Occipital lobe (tissue), 2 donors: ENCODE results near the gene SLC9A4. TPM values are rescaled to one million over a fixed set of nuclear protein-coding genes. Genes with fewer than 3 reads are reported as not detected.

Experiments used
- DNase-seq: peaks from one replicate; lab custom pipeline; 2025; lab: John Stamatoyannopoulos, UW
- total RNA-seq: library from RNA; depleted of rRNA; stranded (reverse); fragments of >200 nt; gene quantifications from one replicate; pipeline ENCODE4 v1.2.3, GENCODE V29; 2014

SLC9A4 gene
- total RNA-seq, 1 donor from 2014 or later = 0.62 TPM

DNA sequence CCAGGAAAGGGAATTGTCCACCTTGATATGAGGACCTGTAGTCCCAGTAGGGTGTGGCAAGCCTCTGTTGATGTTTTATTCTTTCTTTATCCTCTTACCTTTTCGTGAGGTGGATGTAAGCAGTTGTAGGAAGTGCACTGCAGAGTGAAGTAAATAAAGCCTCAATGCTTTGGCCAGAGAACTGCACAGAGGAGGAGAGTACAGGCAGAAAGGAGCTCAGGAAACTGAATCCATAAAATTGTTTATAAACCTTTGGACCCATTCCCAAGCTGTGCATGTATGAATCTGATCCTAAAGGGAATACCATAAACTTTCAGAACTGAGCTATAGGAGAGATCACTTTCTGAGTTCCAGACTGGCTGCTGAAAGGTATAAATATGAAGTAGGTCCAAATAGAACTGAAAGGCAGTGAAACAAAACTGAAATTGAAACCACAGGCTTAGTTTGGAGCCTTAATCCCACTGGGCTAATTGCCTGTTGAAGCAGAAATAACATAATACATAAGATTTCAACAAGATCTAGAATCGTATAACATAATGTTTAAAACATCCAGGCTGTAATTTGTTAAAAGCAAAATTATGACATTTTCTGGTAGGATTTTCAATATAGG is 17.9 kb upstream of the SLC9A4 start:
- DNase-seq = no peak

DNA sequence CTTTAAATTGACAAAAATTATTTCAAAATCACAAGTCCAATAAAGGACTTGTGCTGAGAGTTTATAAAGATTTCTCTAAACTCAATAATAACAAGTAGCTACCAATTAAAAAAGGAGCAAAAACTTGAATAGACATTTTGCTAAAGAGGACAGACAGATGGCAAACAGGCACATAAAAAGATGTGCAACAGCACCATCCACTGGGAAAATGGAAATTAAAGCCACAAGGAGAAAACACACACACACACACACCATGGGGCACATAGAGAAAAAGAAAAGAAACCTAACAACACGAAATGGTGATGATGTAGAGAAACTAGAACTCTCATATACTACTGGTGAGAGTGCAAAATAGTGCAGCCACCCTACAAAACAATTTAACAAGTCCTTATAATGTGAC is 12.6 kb upstream of the SLC9A4 start:
- DNase-seq = no peak

DNA sequence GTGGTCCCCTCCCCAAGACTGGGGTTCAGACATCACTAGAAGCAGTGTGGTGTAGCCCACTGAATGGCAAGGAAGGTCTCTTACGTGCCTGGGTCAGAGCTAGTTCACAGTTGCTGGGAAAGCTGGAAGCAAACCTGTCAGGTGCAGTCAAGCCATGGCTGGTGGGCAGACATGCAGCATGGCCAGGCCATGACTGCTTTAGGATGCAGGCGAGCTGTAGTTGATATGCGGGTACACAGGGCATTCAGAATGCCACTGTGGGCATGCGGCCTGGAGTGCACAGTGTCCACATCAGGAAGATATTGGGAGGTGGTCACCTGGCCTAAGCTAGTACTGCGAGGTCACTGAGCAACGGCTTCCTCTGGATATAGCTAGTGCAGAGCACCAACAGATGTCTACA is 11.8 kb upstream of the SLC9A4 start:
- no peak for DNase-seq

DNA sequence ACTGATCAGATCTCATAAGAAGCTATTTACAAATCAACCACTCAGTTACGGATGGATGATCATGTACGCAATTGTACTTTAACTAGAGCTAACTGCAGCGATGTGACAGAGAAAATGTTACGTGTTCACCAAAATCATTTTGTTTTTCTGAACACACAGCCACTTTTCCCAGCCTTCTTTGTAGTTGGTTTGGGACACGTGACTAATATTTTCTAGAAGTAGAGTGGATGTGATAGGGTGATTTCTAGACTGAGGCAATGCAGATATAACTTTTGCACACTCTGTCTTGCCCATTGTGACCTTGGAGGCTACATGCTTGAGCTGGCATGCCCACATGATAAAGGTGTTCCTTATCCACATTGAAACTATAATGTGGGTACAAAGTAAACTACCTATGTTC is 9.9 kb upstream of the SLC9A4 start:
- DNase-seq = no peak

DNA sequence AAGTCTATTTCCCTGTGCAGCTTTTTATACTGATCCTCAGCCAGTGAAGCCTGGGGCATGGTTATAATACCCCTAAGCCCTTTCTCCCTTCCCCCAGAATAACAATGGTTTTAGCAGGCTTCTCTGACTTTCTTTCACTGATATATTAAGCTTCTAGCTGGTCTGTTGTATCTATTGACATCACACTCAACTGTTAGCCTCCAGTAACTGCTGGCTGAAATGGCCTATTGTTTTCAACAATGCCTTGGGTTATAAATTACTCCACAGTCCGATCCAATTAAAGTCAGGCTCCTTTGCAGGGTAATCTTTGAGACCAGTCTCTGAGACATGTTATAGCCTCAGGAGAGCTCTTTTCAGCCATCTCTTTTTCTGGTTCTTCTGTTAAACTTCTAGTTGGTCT is 2.9 kb upstream of the SLC9A4 start:
- no peak for DNase-seq

DNA sequence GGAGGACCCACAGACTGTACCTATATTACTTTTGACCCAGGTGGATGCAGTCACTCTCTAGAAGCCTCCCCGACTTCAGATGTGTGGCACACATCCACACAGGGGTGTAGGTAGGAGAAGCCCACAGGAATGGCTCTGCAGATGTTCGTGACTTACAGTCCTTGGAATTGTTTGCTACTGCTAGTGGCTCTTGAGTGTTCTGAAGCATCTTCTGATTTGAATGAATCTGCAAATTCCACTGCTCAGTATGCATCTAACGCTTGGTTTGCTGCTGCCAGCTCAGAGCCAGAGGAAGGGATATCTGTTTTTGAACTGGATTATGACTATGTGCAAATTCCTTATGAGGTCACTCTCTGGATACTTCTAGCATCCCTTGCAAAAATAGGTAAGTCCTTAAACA is 605 bp downstream of the SLC9A4 start:
- DNase-seq = no peak

DNA sequence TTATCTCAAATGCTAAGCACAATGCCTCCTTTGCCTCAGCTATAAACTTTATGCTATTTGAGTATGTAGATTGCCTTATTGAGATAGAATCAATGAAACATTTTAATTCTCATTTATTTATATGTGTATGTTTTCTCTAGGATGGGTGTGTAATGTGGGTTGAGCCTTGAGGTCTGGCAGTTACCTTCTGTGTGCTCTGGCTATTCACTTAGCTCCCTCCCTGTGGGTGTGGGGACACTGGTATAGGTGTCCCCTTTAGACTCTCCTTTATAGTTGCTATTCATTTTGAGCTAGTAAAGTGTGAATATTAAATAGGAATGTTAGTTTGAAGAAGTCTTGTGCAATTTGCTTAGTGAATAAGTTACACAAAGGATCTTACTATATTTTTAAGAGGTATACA is 1.8 kb downstream of the SLC9A4 start:
- DNase-seq = no peak

- DNase-seq = no peak
These were observed 5.9 kb downstream of the SLC9A4 start for GRCh38 chr2:102478686-102479470.

GRCh38 chr2:102480285-102481195 is 7.5 kb downstream of the SLC9A4 start:
- no peak for DNase-seq

DNA sequence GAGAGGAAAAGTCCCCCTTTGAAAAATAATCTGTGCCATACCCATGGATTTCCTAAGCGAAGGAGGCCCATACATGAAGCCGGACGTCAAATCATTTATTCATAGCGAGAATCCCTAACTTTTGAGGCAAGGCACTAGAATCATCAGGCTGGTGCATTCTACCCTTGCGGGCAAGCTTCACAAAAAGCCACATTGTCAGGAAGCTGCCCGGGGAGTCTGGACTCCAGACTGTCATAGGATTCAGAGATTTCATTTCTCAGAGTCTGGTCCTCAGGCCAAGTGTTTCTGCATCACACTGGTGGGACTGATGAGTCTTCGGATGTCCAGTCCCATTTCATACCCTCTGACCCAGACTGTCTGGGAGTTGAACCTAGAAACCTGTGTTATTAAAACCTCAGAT is 8.9 kb downstream of the SLC9A4 start:
- DNase-seq = no peak

DNA sequence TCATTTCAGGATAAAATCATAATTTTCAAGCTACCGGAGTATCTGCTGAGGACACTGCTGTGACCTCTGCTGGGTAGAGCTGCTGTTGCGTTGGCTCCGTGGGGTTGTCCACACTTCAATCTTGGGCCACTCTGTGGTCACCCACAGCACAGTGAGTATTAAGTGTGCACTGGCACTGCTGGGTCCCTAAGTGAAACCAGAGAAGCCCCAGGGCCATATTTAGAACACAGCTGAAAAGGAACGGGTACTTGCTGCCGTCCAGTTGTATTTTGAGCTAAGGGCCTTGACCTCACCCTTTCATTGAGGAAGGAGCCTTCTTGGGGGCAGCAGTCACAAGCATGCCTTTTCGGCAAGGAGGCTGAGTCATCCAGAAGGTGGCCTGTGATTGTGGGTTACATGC is 10.1 kb downstream of the SLC9A4 start:
- DNase-seq = no peak

DNA sequence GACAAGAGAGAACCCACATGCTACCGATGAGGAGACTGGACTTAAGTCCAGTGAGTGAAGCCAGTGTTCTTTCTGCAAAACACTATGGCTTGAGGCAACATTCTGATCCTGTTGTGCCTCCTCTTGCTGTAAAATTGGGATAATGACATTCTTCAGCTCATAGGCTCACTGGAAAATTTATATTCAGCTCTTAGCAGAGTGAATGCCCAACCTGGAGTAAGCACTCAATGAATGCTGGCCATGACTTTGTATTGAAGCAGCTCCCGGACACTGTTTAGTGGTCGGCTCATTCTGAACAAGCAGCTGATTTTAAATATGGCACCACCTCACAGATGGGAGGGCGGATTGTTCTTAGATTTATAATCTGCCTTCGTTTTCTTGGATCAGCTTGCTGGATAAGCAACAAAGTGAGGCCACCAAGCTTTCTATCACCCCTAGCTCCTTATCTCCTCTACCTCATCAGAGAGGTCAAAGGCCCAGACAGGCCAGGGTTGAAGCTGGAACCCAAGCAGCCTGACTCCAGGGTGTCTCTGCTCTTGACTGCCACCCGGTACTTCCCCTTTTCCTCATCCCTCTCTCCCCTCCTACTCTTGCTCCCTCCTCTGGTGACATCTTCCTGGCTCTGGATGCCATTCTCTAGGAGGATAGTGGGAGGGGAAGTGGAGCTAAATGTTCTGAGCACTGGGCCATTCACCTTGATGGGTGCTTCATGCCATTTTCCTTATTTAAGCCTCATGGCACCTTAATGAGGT is 11.5 kb downstream of the SLC9A4 start:
- no peak for DNase-seq

GRCh38 chr2:102485147-102485785 is 12.2 kb downstream of the SLC9A4 start:
- no peak for DNase-seq

DNA sequence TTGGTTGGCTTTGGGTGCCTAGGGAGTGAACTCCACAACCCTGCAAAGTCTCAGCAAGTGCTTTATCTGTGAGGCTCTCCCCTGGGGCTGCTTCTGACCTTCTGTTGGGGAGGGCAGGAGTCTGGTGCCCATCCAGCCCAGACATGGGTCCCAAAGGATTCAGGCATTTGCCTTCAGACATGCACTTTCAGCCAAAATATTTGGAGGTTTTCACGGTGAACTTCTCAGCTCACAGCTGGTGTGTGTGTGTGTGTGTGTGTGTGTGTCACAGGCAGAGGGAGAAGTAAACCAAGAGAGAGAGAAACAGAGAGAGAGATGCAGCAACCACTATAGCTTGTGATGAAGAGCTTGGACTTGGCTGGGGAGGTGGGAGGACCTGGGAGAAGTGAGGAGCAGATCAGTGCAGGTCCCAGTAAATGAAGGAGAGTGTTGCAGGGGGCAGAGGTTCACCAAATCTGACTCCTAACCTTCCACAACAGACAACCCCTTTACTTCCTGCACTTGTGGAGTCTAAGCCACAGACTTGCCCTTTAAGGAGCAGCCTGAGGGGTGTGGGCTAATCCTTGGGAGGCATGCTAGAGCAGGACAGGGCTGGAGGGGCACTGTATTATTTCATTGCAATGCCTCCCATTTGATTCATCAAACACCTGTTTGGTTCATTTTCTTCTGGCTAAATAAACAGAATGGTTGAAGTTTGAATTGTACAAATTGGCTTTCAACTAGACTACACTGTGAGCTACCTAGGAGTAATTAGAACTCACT is 14.1 kb downstream of the SLC9A4 start:
- DNase-seq = no peak

DNA sequence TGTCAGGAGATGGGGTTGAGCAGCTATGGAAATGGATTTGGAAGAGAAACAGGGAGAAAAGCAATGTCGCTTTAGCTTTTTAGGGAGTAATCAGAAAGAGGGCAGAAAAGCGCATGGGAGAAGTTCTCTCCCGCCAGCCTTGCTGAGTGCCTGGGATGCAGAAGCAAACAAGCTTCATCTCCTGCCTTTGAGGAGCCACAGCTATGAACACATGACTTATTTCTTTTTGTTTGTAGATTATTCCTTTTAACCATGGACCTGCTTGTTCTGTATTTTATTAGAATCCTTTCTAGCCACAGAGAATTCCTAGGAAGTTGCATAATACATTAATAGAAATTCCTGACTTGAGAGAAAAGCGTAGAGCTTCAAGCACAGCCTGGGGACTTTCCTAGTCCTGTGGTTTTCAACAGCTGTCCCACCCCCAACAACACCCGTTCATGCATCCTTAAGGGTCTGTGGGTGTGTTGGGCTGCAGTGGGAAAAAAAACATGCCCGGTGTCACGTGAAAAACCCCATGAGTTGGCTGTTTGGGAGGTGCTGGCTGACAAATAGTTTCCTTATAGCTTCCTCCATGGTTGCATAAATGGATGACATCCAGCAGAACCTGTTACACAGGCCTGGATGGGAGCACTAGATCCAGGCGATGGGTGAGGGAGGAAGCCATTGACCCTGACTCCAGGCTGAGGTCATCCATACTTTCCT is 14.9 kb downstream of the SLC9A4 start:
- no peak for DNase-seq

- no peak for DNase-seq
These were observed 16.6 kb downstream of the SLC9A4 start for GRCh38 chr2:102489646-102490045.

DNA sequence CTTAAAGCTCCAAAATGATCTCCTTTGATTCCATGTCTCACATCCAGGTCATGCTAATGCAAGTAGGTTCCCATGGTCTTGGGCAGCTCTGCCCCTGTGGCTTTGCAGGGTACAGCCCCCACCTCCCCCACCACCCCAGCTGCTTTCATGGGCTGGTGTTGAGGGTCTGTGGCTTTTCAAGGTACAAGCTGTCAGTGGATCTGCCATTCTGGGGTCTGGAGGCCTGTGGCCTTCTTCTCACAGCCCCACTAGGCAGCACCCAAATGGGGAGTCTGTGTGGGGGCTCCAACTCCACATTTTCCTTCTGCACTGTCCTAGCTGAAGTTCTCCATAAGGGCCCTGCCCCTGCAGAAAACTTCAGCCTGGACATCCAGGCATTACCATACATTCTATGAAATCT is 19.0 kb downstream of the SLC9A4 start:
- DNase-seq = no peak

GRCh38 chr2:102494570-102494969 is 21.5 kb downstream of the SLC9A4 start:
- no peak for DNase-seq

DNA sequence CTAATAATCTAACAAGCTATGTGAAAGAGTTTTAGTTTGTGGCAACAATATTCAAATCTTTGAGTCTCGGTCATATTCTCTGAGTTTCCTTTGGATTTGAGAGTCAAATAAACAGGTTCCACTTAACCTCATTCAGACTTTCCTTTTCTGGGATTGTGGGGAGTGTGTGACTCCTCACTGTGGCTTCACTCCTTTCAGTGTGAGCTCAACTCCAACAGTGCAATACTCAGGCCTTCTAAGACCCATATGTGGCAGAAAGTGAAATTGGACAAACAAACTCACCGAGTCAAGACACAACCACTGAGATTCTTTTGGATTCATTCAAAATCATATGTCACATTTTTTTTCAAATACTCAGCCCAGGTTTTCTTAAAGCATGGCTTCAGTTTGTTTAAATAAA is 25.4 kb downstream of the SLC9A4 start:
- DNase-seq = no peak

DNA sequence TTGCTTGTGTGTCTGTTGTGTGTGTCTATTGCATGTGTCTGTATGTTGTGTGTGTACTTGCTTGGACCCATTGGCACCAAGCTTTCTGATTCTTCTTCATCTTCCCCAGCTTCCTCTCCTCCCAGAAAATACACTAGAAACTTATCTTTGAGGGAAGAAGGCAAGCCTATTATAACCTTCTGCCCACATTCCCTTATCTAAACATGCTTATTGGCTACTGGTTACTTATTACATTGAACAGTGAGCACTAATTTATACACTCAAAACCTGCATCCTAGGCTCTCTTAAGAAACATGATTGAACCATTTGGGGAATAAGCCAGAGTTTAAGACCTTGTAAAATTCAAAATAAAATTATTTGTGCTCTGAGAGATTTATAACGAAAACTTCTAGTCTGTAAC is 26.5 kb downstream of the SLC9A4 start:
- no peak for DNase-seq
